ENCODE data around the gene CYTH1. TPM values are rescaled to one million over a fixed set of nuclear protein-coding genes. Genes with fewer than 3 reads are reported as not detected.

The CYTH1 gene
- total RNA-seq, 1 donor from 2014 or later = 80.8 TPM

- Mint-ChIP-seq H3K36me3 (ENCODE audit: low read depth) (no peaks in the 10 kb centered on the region), H3K27me3 (ENCODE audit: low read depth) (no peaks in the 10 kb centered on the region), H3K9me3 (ENCODE audit: low read depth) (no peaks in the 10 kb centered on the region), H3K27ac (ENCODE audit: unreplicated experiment) (no peak overlapping the region), H3K4me1 (ENCODE audit: low read depth) (peaks cover 15% of the 10 kb centered on the region), H3K4me3 (ENCODE audit: unreplicated experiment) (no peak overlapping the region)
- no peak for DNase-seq (ENCODE audit: low spot score)
- no peak for TF ChIP-seq CTCF (IDR thresholded peaks at IDR 0.05)
These were observed 139.4 kb downstream of the CYTH1 start for GRCh38 chr17:78642707-78643106.

- no peaks in the 10 kb centered on the region for H3K36me3 Mint-ChIP-seq (ENCODE audit: low read depth)
- peaks cover 15% of the 10 kb centered on the region for H3K4me1 Mint-ChIP-seq (ENCODE audit: low read depth)
- TF ChIP-seq CTCF (IDR thresholded peaks at IDR 0.05) = no peak
- H3K9me3 Mint-ChIP-seq (ENCODE audit: low read depth) = no peaks in the 10 kb centered on the region
- H3K27ac Mint-ChIP-seq (ENCODE audit: unreplicated experiment) = no peak overlapping the region
- no peaks in the 10 kb centered on the region for H3K27me3 Mint-ChIP-seq (ENCODE audit: low read depth)
- no peak for DNase-seq (ENCODE audit: low spot score)
- no peak overlapping the region for H3K4me3 Mint-ChIP-seq (ENCODE audit: unreplicated experiment)
These were observed 140.4 kb downstream of the CYTH1 start for GRCh38 chr17:78641666-78642065.

GRCh38 chr17:78641243-78641642, 140.8 kb downstream of the CYTH1 start:
- TF ChIP-seq CTCF (IDR thresholded peaks at IDR 0.05) = no peak
- Mint-ChIP-seq H3K36me3 (ENCODE audit: low read depth) (no peaks in the 10 kb centered on the region), H3K4me3 (ENCODE audit: unreplicated experiment) (no peak overlapping the region), H3K4me1 (ENCODE audit: low read depth) (peaks cover 15% of the 10 kb centered on the region), H3K27ac (ENCODE audit: unreplicated experiment) (no peak overlapping the region), H3K9me3 (ENCODE audit: low read depth) (no peaks in the 10 kb centered on the region), H3K27me3 (ENCODE audit: low read depth) (no peaks in the 10 kb centered on the region)
- no peak for DNase-seq (ENCODE audit: low spot score)

- no peak overlapping the region for H3K4me3 Mint-ChIP-seq (ENCODE audit: unreplicated experiment)
- H3K27ac Mint-ChIP-seq (ENCODE audit: unreplicated experiment) = no peak overlapping the region
- H3K27me3 Mint-ChIP-seq (ENCODE audit: low read depth) = no peaks in the 10 kb centered on the region
- no peaks in the 10 kb centered on the region for H3K36me3 Mint-ChIP-seq (ENCODE audit: low read depth)
- DNase-seq (ENCODE audit: low spot score) = no peak
- TF ChIP-seq CTCF (IDR thresholded peaks at IDR 0.05) = no peak
- H3K4me1 Mint-ChIP-seq (ENCODE audit: low read depth) = peaks cover 16% of the 10 kb centered on the region
- H3K9me3 Mint-ChIP-seq (ENCODE audit: low read depth) = no peaks in the 10 kb centered on the region
These were observed 141.4 kb downstream of the CYTH1 start for GRCh38 chr17:78640700-78641099.

- H3K27me3 Mint-ChIP-seq (ENCODE audit: low read depth) = no peaks in the 10 kb centered on the region
- no peak for TF ChIP-seq CTCF (IDR thresholded peaks at IDR 0.05)
- H3K4me1 Mint-ChIP-seq (ENCODE audit: low read depth) = peaks cover 16% of the 10 kb centered on the region
- H3K9me3 Mint-ChIP-seq (ENCODE audit: low read depth) = no peaks in the 10 kb centered on the region
- DNase-seq (ENCODE audit: low spot score) = no peak
- H3K4me3 Mint-ChIP-seq (ENCODE audit: unreplicated experiment) = no peak overlapping the region
- no peaks in the 10 kb centered on the region for H3K36me3 Mint-ChIP-seq (ENCODE audit: low read depth)
- H3K27ac Mint-ChIP-seq (ENCODE audit: unreplicated experiment) = no peak overlapping the region
These were observed 144.2 kb downstream of the CYTH1 start for GRCh38 chr17:78637643-78638420.
